MM.1S (cell line): ENCODE data around the gene RASGRP4.

Experiments
- CTCF ChIP-seq: fragments of 300-600 bp; sonication (generic); IDR thresholded peaks from 2 replicates; pipeline ENCODE4 v1.5.1; 2016; ENCODE audit warnings: antibody characterized with exemption, low read length, mixed read lengths
- EZH2phosphoT487 ChIP-seq: fragments of 300-600 bp; sonication (generic); IDR thresholded peaks from 2 replicates; pipeline ENCODE4 v1.6.1; 2018; ENCODE audit warnings: antibody characterized with exemption, low read length

GRCh38 chr19:38445362-38445761 lies 19.3 kb upstream of the RASGRP4 start:
- TF ChIP-seq CTCF (no peak), EZH2phosphoT487 (no peak)
